ENCODE results near the gene MIA2.

The MIA2 gene

GRCh38 chr14:39431416-39432178 lies 197.9 kb downstream of the MIA2 start:
- peak; percentile 24 for DNase-seq (ENCODE audit: low read depth, low spot score)
- H3K27ac ChIP-seq = peak overlapping the region; percentile 95

- peak within 1 kb of the TSS; percentile 95 for H3K27ac ChIP-seq
- peak; percentile 84 for DNase-seq (ENCODE audit: low read depth, low spot score)
Measured at GRCh38 chr14:39432179-39432618, 198.5 kb downstream of the MIA2 start, which contains the start of gene FBXO33. FBXO33 (minus strand) TSS chr14:39432433; CDS start chr14:39432162, 271 bp downstream.

- DNase-seq (ENCODE audit: low read depth, low spot score) = peak; percentile 36
- peak overlapping the region; percentile 95 for H3K27ac ChIP-seq
Measured at GRCh38 chr14:39432619-39433451, 199.1 kb downstream of the MIA2 start.

- peak overlapping the region; percentile 95 for H3K27ac ChIP-seq
- DNase-seq (ENCODE audit: low read depth, low spot score) = no peak
Measured at GRCh38 chr14:39433452-39433813, 199.7 kb downstream of the MIA2 start.

GRCh38 chr14:39434401-39434800 lies 200.7 kb downstream of the MIA2 start:
- DNase-seq (ENCODE audit: low read depth, low spot score) = no peak

GRCh38 chr14:39435241-39435640 lies 201.5 kb downstream of the MIA2 start:
- no peak overlapping the region for H3K27ac ChIP-seq
- no peak for DNase-seq (ENCODE audit: low read depth, low spot score)

More at GRCh38 chr14:39434401-39434800, 200.7 kb downstream of the MIA2 start:
- H3K27ac ChIP-seq = no peak overlapping the region
